ENCODE measurements around the gene MSH5.
"Not testable (repeated sequence)": the region's sequence is repeated elsewhere in the genome, so short reads cannot be mapped to it uniquely, and the experiment has no call there.

MSH5 gene

GRCh38 chr6:31801031-31801927, 61.5 kb downstream of the MSH5 start:
- not testable (repeated sequence) for DNase-seq (ENCODE audit: low spot score)

- no peak for DNase-seq (ENCODE audit: low spot score)
Measured at GRCh38 chr6:31805939-31806469, 66.2 kb downstream of the MSH5 start.

- peak; percentile 98 for DNase-seq (ENCODE audit: low spot score)
Measured at GRCh38 chr6:31806470-31807272, 66.9 kb downstream of the MSH5 start, which contains the start of gene LSM2. Gene LSM2 (minus strand): TSS chr6:31806966. CDS start chr6:31806757, 209 bp downstream.

GRCh38 chr6:31808599-31808998, 68.8 kb downstream of the MSH5 start:
- DNase-seq (ENCODE audit: low spot score) = not testable (repeated sequence)

DNA sequence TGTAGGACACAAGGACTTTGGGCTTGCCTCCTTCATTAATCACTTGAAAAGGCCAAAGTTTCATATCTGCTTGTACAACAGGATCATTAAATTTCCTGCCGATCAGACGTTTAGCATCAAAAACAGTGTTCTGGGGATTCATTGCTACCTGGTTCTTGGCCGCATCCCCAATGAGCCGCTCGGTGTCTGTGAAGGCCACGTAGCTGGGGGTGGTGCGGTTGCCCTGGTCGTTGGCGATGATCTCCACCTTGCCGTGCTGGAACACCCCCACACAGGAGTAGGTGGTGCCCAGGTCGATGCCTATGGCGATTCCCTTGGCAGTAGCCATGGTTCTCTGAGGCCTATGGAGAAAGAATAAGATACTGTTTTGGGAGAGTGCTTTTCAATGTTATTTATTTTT, 71.8 kb downstream of the MSH5 start:
- no peak for DNase-seq (ENCODE audit: low spot score)

Data from globus pallidus (tissue), 1 donor.